OCI-LY7 (cell line): Measurements from ENCODE around the gene SMTNL2. TPM values are rescaled to one million over a fixed set of nuclear protein-coding genes. Genes with fewer than 3 reads are reported as not detected.

Source experiments
- BruUV-seq: library from RNA; stranded (reverse); fragments of 400-500 nt; replicated peaks from 2 replicates; lab custom pipeline; 2021; lab: Mats Ljungman, UMichigan
- CTCF ChIA-PET: fragments of 300-600 bp; sonication (Branson Sonifier 250); formaldehyde crosslinking; loops from one replicate; lab custom pipeline; 2022; ENCODE audit warnings: antibody characterized with exemption; ENCODE audit not compliant: unreplicated experiment; lab: Charles Lee
- POLR2A ChIA-PET: fragments of 300-600 bp; sonication (Branson Sonifier 250); formaldehyde crosslinking; loops from one replicate; lab custom pipeline; 2022; ENCODE audit warnings: antibody characterized with exemption; lab: Charles Lee
- DNase-seq: peaks from one replicate; pipeline ENCODE4 v3.0.0-alpha.2; 2015; ENCODE audit warnings: low spot score
- H2AFZ ChIP-seq: fragments of 200-600 bp; sonication (generic), shearing (Covaris generic); 2 replicates; pipeline ENCODE4 v1.6.1; 2014; ENCODE audit warnings: mild to moderate bottlenecking, antibody characterized with exemption, low read length, moderate library complexity
- H3K27ac ChIP-seq: fragments of 200-600 bp; sonication (generic); 2 replicates; pipeline ENCODE4 v1.5.1; 2014; ENCODE audit warnings: mixed run types, low read depth, mild to moderate bottlenecking, moderate library complexity, low read length, inconsistent platforms; ENCODE audit not compliant: poor library complexity, severe bottlenecking
- H3K36me3 ChIP-seq: fragments of 200-600 bp; sonication (generic); 2 replicates; pipeline ENCODE4 v1.6.1; 2014; ENCODE audit warnings: mild to moderate bottlenecking, antibody characterized with exemption, low read length, moderate library complexity, mixed read lengths; ENCODE audit not compliant: insufficient read depth
- H3K4me1 ChIP-seq: fragments of 200-600 bp; sonication (generic); 2 replicates; pipeline ENCODE4 v1.5.1; 2014; ENCODE audit warnings: mild to moderate bottlenecking, low read length; ENCODE audit not compliant: insufficient read depth, poor library complexity, severe bottlenecking
- H3K4me2 ChIP-seq: fragments of 200-600 bp; sonication (generic); 2 replicates; pipeline ENCODE4 v1.6.1; 2014; ENCODE audit warnings: mild to moderate bottlenecking, low read length
- H3K4me3 ChIP-seq: fragments of 200-600 bp; sonication (generic); 2 replicates; pipeline ENCODE4 v1.5.1; 2014; ENCODE audit warnings: mild to moderate bottlenecking, low read depth, low read length; ENCODE audit not compliant: poor library complexity, severe bottlenecking
- H3K79me2 ChIP-seq: fragments of 200-600 bp; sonication (generic); 2 replicates; pipeline ENCODE4 v1.6.1; 2016; ENCODE audit warnings: low read depth, mild to moderate bottlenecking, low read length, moderate library complexity, mixed read lengths; ENCODE audit not compliant: insufficient read depth
- H3K9me2 ChIP-seq: fragments of 200-600 bp; sonication (generic); 2 replicates; pipeline ENCODE4 v1.6.1; 2016; ENCODE audit warnings: mild to moderate bottlenecking, low read length, mixed read lengths; ENCODE audit not compliant: insufficient read depth
- H3K9me3 ChIP-seq: fragments of 200-600 bp; sonication (generic); 2 replicates; pipeline ENCODE4 v1.6.1; 2014; ENCODE audit warnings: mild to moderate bottlenecking, mixed run types, low read length, mixed read lengths
- H4K20me1 ChIP-seq: fragments of 200-600 bp; sonication (generic); 2 replicates; pipeline ENCODE4 v1.6.1; 2014; ENCODE audit warnings: mild to moderate bottlenecking, antibody characterized with exemption, low read length, moderate library complexity, mixed read lengths; ENCODE audit not compliant: insufficient read depth
- EZH2phosphoT487 ChIP-seq: fragments of 200-600 bp; sonication (generic); IDR thresholded peaks from 2 replicates; pipeline ENCODE4 v1.6.1; 2018; ENCODE audit warnings: low read depth, borderline replicate concordance, mild to moderate bottlenecking, mixed run types, antibody characterized with exemption, low read length, moderate library complexity, mixed read lengths
- intact Hi-C: fragments of 100-400 bp; cut with micrococcal nuclease; formaldehyde crosslinking; loops from one replicate; pipeline ENCODE4 v1.10.0; 2022; ENCODE audit not compliant: unreplicated experiment
- total RNA-seq, 2 experiments: library from RNA; depleted of rRNA in 1 of 2; stranded (reverse); fragments of >200 nt in 1 of 2; shearing (Covaris generic) in 1 of 2; gene quantifications; 2 replicates each; pipeline ENCODE4 v1.2.3, GENCODE V29; 2014 to 2022
- TF ChIP-seq, protein P1 (sequence below): fragments of 200-600 bp; sonication (generic); conservative IDR thresholded peaks from 2 replicates; pipeline ENCODE4 v1.5.1; 2014; ENCODE audit warnings: mild to moderate bottlenecking, antibody characterized with exemption, low read length, moderate library complexity, mixed read lengths

The SMTNL2 gene
- total RNA-seq, 2 experiments from 2014 or later, result not detected

DNA sequence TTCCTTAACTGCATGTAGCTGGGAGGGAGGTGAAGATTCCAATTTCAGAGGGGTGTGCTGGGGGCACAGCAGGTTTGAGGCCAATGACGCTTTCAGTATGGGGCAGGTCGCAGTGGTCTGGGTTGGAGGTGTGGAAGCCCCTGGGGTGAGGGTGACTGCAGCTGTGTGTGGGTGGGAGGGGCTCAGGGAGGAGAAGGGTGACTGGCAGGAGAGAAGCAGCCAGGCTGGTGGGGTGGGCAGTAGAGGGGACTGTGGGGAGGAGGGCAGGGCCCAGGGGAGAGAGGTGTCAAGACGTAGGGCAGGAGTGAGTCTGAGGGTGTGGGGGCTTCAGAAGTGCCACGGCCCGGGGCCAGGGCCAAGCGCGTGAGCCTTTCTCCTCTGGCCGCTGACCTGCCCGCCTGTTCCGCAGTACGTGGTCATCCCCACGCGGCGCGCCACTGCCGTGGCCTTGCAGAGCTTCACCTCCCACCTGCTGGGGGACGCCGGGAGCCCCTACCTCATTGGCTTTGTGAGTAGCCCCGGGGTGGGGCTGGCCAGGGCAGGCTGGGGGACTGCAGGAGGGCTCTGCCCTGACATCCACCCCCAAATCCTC lies 48.6 kb upstream of the SMTNL2 start:
- ChIA-PET POLR2A (no interaction called here), CTCF (interaction anchor here (1.3 kb wide), 1 partner anchor 12 kb away, joined by 6 read pairs; no protein-coding TSS in a partner anchor)
- Histone ChIP-seq H3K36me3 (peaks cover 43% of the 10 kb centered on the region), H4K20me1 (no peaks in the 10 kb centered on the region), H3K4me1 (peaks cover 7% of the 10 kb centered on the region), H3K4me2 (no peak overlapping the region), H3K9me3 (no peaks in the 10 kb centered on the region), H3K27ac (no peak overlapping the region), H3K79me2 (no peaks in the 10 kb centered on the region), H3K4me3 (no peak overlapping the region), H2AFZ (no peak overlapping the region), H3K9me2 (no peaks in the 10 kb centered on the region)
- DNase-seq, result no peak
- BruUV-seq, result no TSS peak
- no peak for TF ChIP-seq EZH2phosphoT487
- TF ChIP-seq, protein P1, sequence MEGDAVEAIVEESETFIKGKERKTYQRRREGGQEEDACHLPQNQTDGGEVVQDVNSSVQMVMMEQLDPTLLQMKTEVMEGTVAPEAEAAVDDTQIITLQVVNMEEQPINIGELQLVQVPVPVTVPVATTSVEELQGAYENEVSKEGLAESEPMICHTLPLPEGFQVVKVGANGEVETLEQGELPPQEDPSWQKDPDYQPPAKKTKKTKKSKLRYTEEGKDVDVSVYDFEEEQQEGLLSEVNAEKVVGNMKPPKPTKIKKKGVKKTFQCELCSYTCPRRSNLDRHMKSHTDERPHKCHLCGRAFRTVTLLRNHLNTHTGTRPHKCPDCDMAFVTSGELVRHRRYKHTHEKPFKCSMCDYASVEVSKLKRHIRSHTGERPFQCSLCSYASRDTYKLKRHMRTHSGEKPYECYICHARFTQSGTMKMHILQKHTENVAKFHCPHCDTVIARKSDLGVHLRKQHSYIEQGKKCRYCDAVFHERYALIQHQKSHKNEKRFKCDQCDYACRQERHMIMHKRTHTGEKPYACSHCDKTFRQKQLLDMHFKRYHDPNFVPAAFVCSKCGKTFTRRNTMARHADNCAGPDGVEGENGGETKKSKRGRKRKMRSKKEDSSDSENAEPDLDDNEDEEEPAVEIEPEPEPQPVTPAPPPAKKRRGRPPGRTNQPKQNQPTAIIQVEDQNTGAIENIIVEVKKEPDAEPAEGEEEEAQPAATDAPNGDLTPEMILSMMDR, result no peak
- intact Hi-C loops, result no loop called here

GRCh38 chr17:4536259-4536741 lies 48.0 kb upstream of the SMTNL2 start:
- Histone ChIP-seq H3K4me3 (no peak overlapping the region), H3K27ac (no peak overlapping the region), H3K4me1 (peaks cover 4% of the 10 kb centered on the region), H3K4me2 (no peak overlapping the region), H3K9me2 (no peaks in the 10 kb centered on the region), H3K36me3 (peaks cover 48% of the 10 kb centered on the region), H4K20me1 (no peaks in the 10 kb centered on the region), H3K79me2 (no peaks in the 10 kb centered on the region), H2AFZ (no peak overlapping the region), H3K9me3 (no peaks in the 10 kb centered on the region)
- POLR2A ChIA-PET, result no interaction called here
- intact Hi-C loops, result no loop called here
- no TSS peak for BruUV-seq
- no peak for DNase-seq
- CTCF ChIA-PET, result no interaction called here
- no peak for TF ChIP-seq EZH2phosphoT487
- TF ChIP-seq, protein P1, result no peak

DNA sequence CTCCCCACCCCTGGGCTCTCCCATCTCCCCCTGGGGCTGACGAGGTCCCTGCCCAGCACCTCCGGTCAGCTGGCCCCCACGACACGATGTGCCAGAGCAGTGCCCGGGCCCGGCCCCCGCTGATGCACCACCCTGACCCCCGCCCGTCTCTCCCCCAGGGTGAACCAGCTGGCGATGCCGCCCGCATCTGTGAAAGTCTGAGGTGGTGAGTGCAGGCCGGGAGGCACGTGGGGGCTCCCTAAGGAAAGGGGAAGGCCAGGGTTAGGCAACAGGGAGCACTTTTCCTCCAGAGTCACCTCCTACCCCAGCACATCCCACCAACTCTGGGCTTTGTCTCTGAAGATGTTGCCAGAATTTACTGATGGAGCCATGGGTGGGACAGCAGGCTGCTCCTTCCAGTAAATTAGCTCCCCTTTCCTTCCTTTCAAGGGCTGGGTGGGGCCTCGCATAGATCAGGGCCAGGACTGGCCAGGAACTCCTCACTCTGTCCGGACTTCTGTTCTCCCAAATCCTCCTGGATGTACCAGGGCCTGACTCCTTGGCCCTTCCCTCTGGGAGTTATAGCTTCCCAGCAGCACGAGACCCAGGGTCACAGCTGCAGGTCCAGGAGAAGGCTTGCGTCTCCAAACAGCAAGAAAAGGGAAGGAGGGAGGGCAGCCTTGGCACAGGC lies 47.5 kb upstream of the SMTNL2 start:
- intact Hi-C loops, result no loop called here
- CTCF ChIA-PET, result no interaction called here

More for the DNA sequence above, 47.5 kb upstream of the SMTNL2 start:
- POLR2A ChIA-PET, result no interaction called here
- no peak overlapping the region for H3K4me3 ChIP-seq
- no TSS peak for BruUV-seq
- TF ChIP-seq, protein P1, result no peak
- TF ChIP-seq EZH2phosphoT487, result no peak
- H3K79me2 ChIP-seq, result no peaks in the 10 kb centered on the region
- H3K27ac ChIP-seq, result no peak overlapping the region
- no peaks in the 10 kb centered on the region for H3K9me3 ChIP-seq
- no peaks in the 10 kb centered on the region for H4K20me1 ChIP-seq
- peaks cover 54% of the 10 kb centered on the region for H3K36me3 ChIP-seq
- no peaks in the 10 kb centered on the region for H3K9me2 ChIP-seq
- no peaks in the 10 kb centered on the region for H3K4me1 ChIP-seq
- H2AFZ ChIP-seq, result no peak overlapping the region
- DNase-seq, result no peak
- no peak overlapping the region for H3K4me2 ChIP-seq
